ENCODE results near the gene PLPP1. TPM values are rescaled to one million over a fixed set of nuclear protein-coding genes. Genes with fewer than 3 reads are reported as not detected.

PLPP1 gene
- total and polyA plus RNA-seq, 2 of the 8 experiments (the other 6 are each of a cell fraction or from before 2014, with no cell fraction given), result 43.7 to 91.3 TPM

DNA sequence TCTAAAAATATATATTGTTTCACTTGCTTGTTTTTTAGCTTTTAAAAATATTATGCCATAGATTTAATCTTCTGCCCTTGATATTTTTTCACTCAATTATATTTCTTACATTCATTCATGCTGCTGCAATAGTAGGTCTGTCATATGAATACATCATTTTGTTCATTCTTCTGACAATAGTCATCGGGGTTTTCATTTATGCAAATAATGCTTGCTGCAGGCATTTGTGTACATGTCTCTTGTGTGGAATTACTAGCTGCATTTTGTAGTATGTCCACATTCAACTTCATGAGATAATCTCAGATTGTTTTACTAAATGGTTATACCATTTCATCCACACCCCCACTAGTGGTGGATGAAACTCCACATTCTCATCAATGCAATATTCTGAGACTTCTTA is 5.3 kb upstream of the PLPP1 start:
- no peak for FAIRE-seq
- no peaks in the 10 kb centered on the region for H3K9me3 ChIP-seq (ENCODE audit: insufficient read depth in 2 of 2, low read depth in 1 of 2, low read length in 1 of 2)
- H4K20me1 ChIP-seq (replicated peaks in 1 of 2; ENCODE audit: control insufficient read depth in 1 of 2, insufficient read depth in 2 of 2, low read length in 2 of 2), result no peaks in the 10 kb centered on the region
- H4K91ac ChIP-seq (replicated peaks; ENCODE audit: insufficient read length, low read length), result no peak overlapping the region
- peaks cover 7% of the 10 kb centered on the region for H3K23me2 ChIP-seq (ENCODE audit: low read depth, low read length)
- H4K5ac ChIP-seq (ENCODE audit: insufficient read length, low read depth, low read length), result no peak overlapping the region
- no peak for DNase-seq (ENCODE audit: low read depth in 1 of 2, low spot score in 2 of 2)
- H3K27me3 ChIP-seq (replicated peaks in 1 of 4; ENCODE audit: control insufficient read depth in 3 of 4, extremely low read depth in 1 of 4, insufficient read depth in 3 of 4, low read length in 3 of 4), result no peaks in the 10 kb centered on the region
- no peak overlapping the region for H2AK5ac ChIP-seq (ENCODE audit: low read depth, low read length)
- H4K8ac ChIP-seq (ENCODE audit: extremely low read depth, insufficient read depth, low read length), result no peak overlapping the region
- H3K4me3 ChIP-seq (ENCODE audit: extremely low read depth in 1 of 4, insufficient read depth in 2 of 4, low read depth in 3 of 4, low read length in 4 of 4), result no peak overlapping the region
- H3K9ac ChIP-seq (replicated peaks in 1 of 4; ENCODE audit: extremely low read depth in 1 of 4, low read depth in 3 of 4, low read length in 3 of 4), result no peak overlapping the region
- no peaks in the 10 kb centered on the region for H3K79me1 ChIP-seq (ENCODE audit: low read depth, low read length)
- no peak overlapping the region for H2BK5ac ChIP-seq (ENCODE audit: low read depth, low read length)
- H3K79me2 ChIP-seq (ENCODE audit: control insufficient read depth in 1 of 2, insufficient read depth in 2 of 2, low read length in 2 of 2), result no peaks in the 10 kb centered on the region
- no peak overlapping the region for H2BK120ac ChIP-seq (replicated peaks; ENCODE audit: low read depth, low read length)
- no peak overlapping the region for H2AFZ ChIP-seq (ENCODE audit: low read length)
- no peak overlapping the region for H3K4ac ChIP-seq (replicated peaks; ENCODE audit: insufficient read length, low read depth, low read length)
- H2BK15ac ChIP-seq (ENCODE audit: low read length), result no peak overlapping the region
- H3K56ac ChIP-seq (replicated peaks; ENCODE audit: insufficient read length, low read depth, low read length), result no peak overlapping the region
- H3K27ac ChIP-seq (ENCODE audit: low read depth, low read length), result no peak overlapping the region
- ChIA-PET POLR2A (ENCODE audit: partially characterized antibody) (no interaction called here), CTCF (ENCODE audit: partially characterized antibody) (interaction anchor here (0.6 to 0.7 kb wide), 3 partner anchors 42 to 110 kb away, joined by 3 read pairs; no protein-coding TSS in a partner anchor)
- no peak overlapping the region for H3K4me2 ChIP-seq (ENCODE audit: insufficient read depth in 1 of 2, low read depth in 2 of 2, low read length in 2 of 2)
- 92% methylated on average over 1 of the region's 1 CpG; no CpG with 5 or more reads in 1 of the 2 experiments for WGBS, 2 experiments (ENCODE audit: extremely low coverage in 1 of 2, insufficient coverage in 1 of 2, insufficient read length in 1 of 2, insufficient replicate concordance in 2 of 2, low coverage in 1 of 2, low lambda C conversion rate in 2 of 2, missing lambda C conversion rate in 1 of 2)
- no peak overlapping the region for H3K14ac ChIP-seq (ENCODE audit: insufficient read length)
- H2BK20ac ChIP-seq (ENCODE audit: low read length), result no peak overlapping the region
- H3K36me3 ChIP-seq (ENCODE audit: control insufficient read depth in 2 of 4, insufficient read depth in 4 of 4, low read length in 3 of 4), result no peaks in the 10 kb centered on the region
- peaks cover 0 to 10% (median 4%) of the 10 kb centered on the region in 4 experiments; a peak in 4 of 7 replicates for H3K4me1 ChIP-seq (replicated peaks in 1 of 4; ENCODE audit: control insufficient read depth in 3 of 4, insufficient read depth in 4 of 4, low read length in 3 of 4)
- no peak overlapping the region for H3K23ac ChIP-seq (ENCODE audit: insufficient read length)
- no peak overlapping the region for H2BK12ac ChIP-seq (ENCODE audit: low read depth, low read length)
- TF ChIP-seq PHF8 (conservative IDR thresholded peaks at IDR 0.05; ENCODE audit: low read depth, low read length) (no peak), BCL11A (IDR thresholded peaks at IDR 0.05; ENCODE audit: low read depth in 2 of 2, low read length in 2 of 2) (no peak), GABPA (IDR thresholded peaks at IDR 0.05; ENCODE audit: borderline replicate concordance, insufficient read depth, low read length) (no peak), SIX5 (IDR thresholded peaks at IDR 0.05; ENCODE audit: low read depth, low read length) (no peak)
- no peak overlapping the region for H3K18ac ChIP-seq (ENCODE audit: extremely low read depth, low read length)

Measured in H1 (cell line).